Spinal cord (tissue), 10 donors: ENCODE data around the gene SBDS. TPM values are rescaled to one million over a fixed set of nuclear protein-coding genes. Genes with fewer than 3 reads are reported as not detected.
"Not testable (repeated sequence)": the region's sequence is repeated elsewhere in the genome, so short reads cannot be mapped to it uniquely, and the experiment has no call there.

Experiments
- DNase-seq, 6 donors: peaks; one replicate each; pipeline versions ENCODE4 v3.0.0 to v3.0.0-alpha.2; 2013 to 2015; ENCODE audit warnings: low spot score in 6 of 6, low read depth in 4 of 6
- H3K27ac ChIP-seq: one replicate; pipeline ENCODE4 v1.5.1; 2013; ENCODE audit warnings: low read depth, low read length, control low read depth
- H3K27me3 ChIP-seq: one replicate; pipeline ENCODE4 v1.6.1; 2013; ENCODE audit warnings: low read length; ENCODE audit not compliant: control insufficient read depth, insufficient read depth
- H3K36me3 ChIP-seq: one replicate; pipeline ENCODE4 v1.6.1; 2013; ENCODE audit warnings: low read length; ENCODE audit not compliant: control insufficient read depth, insufficient read depth
- H3K4me1 ChIP-seq: one replicate; pipeline ENCODE4 v1.6.1; 2013; ENCODE audit warnings: low read length; ENCODE audit not compliant: control insufficient read depth, insufficient read depth
- H3K4me3 ChIP-seq: one replicate; pipeline ENCODE4 v1.5.1; 2013; ENCODE audit warnings: low read depth, low read length, control low read depth
- H3K9me3 ChIP-seq: one replicate; pipeline ENCODE4 v1.6.1; 2013; ENCODE audit warnings: low read length; ENCODE audit not compliant: control insufficient read depth, insufficient read depth
- WGBS: methylation state at CpG from one replicate; pipeline ENCODE4 v1.1.5; 2013; ENCODE audit warnings: missing lambda C conversion rate; ENCODE audit not compliant: insufficient coverage; 5-methylcytosine and 5-hydroxymethylcytosine counted together
- long read RNA-seq, 4 donors: transcript quantifications; one replicate each; lab custom pipeline, GENCODE V29; 2026
- polyA plus RNA-seq, 2 donors: library from polyadenylated mRNA; unstranded; fragments of 120-200 nt; gene quantifications; one replicate each; pipeline ENCODE4 v1.2.1, GENCODE V29; 2013; ENCODE audit not compliant: insufficient read length in 2 of 2
- total RNA-seq, 2 donors: library from RNA; depleted of rRNA in 1 of 2; stranded (reverse); fragments of 120-200 nt in 1 of 2; fragments of >200 nt in 1 of 2; gene quantifications; one replicate each; pipeline versions ENCODE4 v1.2.3 to v1.2.4, GENCODE V29; 2013 to 2014
- donor health status: healthy.

The SBDS gene
- total RNA-seq (100 to 1,000 TPM in 1 of 2 donors, 10 to 100 TPM in 1; 78.3 to 124 TPM), polyA plus RNA-seq (100 to 1,000 TPM; 130 to 140 TPM)
- long read RNA-seq, donor 1, transcript SBDS-201 (5 exons, 1,631 nt) = major isoform, 57 of 99 reads
- long read RNA-seq, donor 1, partial matches to known transcripts = 41 of 99 reads
- long read RNA-seq, donor 1, other reads (novel, unspliced or antisense) = 0 of 99 reads
- long read RNA-seq, donor 2, transcript SBDS-201 (5 exons, 1,631 nt) = major isoform, 18 of 26 reads
- long read RNA-seq, donor 2, partial matches to known transcripts = 8 of 26 reads
- long read RNA-seq, donor 2, other reads (novel, unspliced or antisense) = 0 of 26 reads
- long read RNA-seq, donor 3, transcript SBDS-201 (5 exons, 1,631 nt) = major isoform, 20 of 21 reads
- long read RNA-seq, donor 3, partial matches to known transcripts = 0 of 21 reads
- long read RNA-seq, donor 3, other reads (novel, unspliced or antisense) = 0 of 21 reads
- long read RNA-seq, donor 4, transcript SBDS-201 (5 exons, 1,631 nt) = major isoform, 38 of 71 reads
- long read RNA-seq, donor 4, partial matches to known transcripts = 33 of 71 reads
- long read RNA-seq, donor 4, other reads (novel, unspliced or antisense) = 0 of 71 reads

DNA sequence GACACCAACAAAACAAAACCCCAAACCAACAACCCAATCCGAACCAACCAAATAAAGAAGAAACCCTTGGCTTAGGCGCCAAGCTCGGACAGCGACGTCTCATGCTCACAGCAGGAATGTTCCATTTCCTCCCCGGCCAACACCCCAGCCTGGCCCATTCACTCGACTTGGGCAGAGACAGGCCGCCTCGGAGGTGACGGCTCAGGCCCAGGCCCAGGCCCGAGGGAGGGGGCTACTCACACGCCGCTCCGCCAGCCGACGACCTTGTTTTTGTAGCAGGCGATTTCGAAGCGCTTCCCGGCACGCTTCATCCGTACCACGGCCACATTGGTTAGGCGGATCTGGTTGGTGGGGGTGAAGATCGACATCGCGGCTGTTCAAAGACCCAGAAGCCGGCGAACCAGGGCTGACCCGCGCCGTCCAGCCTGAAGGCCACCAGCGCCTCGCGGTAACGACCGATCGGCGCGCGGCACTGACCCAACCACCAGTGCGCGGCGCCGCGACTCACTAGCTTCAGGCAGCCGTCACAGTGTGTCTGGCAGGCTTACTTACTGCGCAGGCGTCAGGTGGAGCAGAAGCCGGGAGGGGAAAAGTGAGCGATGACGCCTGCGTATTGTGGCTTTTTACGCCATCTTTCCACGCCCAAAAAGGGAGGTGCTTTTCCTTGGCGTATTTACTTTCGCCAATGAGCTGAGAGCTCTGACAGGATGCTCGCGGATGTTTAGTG is at the start of gene SBDS:
TSS of gene SBDS (minus strand) at position 537 of the 727 bp plus-strand sequence. CDS start at position 368, 169 bp downstream.
- not testable (repeated sequence) for H3K9me3 ChIP-seq, H3K4me1 ChIP-seq, H3K36me3 ChIP-seq, H3K27me3 ChIP-seq
- peak; percentile 88 to 100 (median 94) for DNase-seq
- H3K27ac ChIP-seq = peak within 1 kb of the TSS; percentile 97
- peak within 1 kb of the TSS; percentile 81 for H3K4me3 ChIP-seq
- 0% methylated on average over 53 of the region's 59 CpGs for WGBS

DNA sequence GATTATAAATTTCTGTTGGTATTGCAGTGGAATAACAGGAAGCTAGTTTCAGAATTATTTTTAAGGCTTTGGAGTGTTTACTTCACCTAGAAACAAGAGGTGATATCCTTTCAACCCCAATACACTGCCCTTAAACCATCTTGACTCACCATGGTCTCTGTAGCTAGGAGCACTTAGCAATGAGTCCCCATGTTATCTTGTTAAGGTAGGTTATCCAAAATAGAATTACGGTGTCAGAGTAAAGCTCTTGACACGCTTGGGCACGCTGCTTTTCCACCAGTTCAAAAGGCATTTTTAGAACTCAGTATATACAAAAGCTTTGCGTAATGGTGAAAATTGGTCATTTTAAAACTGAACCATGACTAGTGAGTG is 48.2 kb upstream of the SBDS start:
- H3K27ac ChIP-seq, H3K27me3 ChIP-seq, H3K9me3 ChIP-seq, H3K4me3 ChIP-seq, H3K36me3 ChIP-seq, DNase-seq, H3K4me1 ChIP-seq: not testable (repeated sequence)
- WGBS = no CpG with 5 or more reads among the region's 4 CpGs

DNA sequence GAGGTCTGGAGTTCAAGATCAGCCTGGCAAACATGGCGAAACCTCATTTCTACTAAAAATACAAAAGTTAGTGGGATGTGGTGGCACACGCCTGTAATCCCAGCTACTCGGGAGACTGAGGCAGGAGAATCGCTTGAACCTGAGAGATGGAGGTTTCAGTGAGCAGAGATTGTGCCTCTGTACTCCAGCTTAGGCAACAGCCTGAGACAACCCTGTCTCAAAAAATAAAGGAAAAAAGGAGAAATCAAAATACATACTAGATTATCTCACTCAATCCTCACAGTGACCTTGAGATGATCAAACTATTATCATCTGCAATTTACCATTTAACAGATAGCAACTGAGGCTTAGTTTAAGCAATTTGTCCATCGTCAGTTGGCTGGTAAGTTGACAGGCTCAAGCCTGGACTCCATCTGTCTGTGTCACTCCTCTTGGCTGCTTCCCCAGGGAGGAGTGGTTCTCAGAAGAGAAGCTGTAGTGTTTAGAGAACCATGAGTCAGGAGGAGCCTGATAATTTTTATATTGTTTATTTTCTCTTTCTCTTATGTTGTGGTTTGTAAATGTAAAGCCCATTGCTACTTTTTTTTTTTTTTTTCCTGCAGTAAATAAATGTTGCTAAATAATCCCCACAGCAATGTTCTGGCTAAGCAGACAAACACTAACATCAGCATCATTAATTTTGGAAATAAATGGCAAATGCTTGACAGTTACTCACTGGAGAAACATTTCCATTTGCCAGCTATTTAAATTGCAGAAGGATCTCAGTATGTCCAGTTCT is 47.6 kb upstream of the SBDS start:
- DNase-seq = peak in 2 of 6 donors; percentile 43 to 45
- not testable (repeated sequence) for H3K9me3 ChIP-seq, H3K36me3 ChIP-seq, H3K27ac ChIP-seq, H3K4me3 ChIP-seq, H3K4me1 ChIP-seq, H3K27me3 ChIP-seq
- WGBS = no CpG with 5 or more reads among the region's 5 CpGs

DNA sequence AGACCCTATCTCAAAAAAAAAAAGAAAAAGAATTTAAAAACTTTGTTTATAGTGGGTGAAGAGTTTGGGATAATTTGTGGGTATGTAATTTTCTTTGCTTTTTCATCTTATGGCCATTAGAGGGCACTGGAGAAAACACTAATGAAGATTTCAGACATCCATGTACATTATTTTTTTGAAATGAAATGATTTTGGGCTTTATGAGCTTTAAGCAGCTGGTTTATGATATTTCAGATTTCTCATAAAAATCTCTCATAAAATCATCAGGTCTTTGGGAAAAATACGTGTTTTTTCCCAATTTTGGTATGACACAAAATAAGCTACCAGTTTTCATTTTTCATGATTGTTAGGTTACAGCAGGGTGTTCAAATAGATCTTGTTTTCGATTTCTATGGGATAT is 45.4 kb upstream of the SBDS start:
- not testable (repeated sequence) for H3K4me3 ChIP-seq, H3K9me3 ChIP-seq, H3K4me1 ChIP-seq, H3K36me3 ChIP-seq, H3K27ac ChIP-seq, H3K27me3 ChIP-seq
- DNase-seq = peak in 1 of 6 donors; percentile 31
- WGBS = no CpG with 5 or more reads among the region's 2 CpGs

DNA sequence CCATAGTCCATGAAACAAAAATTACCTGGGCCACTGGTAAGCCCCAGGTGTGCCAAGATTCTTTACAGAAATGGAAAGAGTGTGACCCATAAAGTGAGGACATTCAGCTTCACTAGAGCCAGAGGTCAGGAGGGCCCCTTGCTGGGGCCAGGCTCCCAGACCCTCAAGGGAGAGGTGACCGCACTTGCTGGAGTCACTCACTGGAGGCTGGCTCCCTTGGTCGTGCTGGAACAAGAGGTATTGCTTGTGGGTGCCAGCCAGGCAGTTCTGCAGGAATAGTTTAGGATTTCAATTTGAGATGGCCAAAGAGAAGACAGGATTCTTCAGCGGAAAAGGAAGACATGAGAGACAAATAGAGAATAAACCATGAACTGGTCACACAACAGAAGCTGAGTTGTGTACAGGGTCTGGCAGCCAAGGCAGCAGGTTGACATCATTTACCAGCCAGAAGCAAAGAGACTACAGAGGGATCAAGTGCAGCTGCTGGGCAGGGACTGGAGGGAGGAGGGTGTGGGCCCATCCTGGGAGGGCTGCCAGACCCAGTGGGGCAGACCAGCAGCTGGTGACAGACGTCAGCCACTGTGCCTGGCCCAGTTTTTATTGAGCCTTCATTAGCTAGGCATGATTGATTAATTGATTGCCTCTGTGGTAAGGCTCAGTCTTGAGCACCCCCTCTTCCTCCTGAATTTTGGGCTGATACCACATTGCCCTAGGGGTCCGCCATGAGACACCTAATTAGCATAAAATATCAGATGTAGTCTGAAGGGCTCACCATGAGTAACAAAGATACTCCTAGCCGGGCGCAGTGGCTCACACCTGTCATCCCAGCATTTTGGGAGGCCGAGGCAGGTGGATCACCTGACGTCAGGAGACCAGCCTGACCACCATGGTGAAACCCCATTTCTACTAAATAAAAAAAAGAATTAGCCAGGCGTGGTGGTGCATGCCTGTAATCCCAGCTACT is 41.3 kb upstream of the SBDS start:
- 51% methylated on average over 3 of the region's 10 CpGs for WGBS
- H3K36me3 ChIP-seq, H3K4me3 ChIP-seq, H3K27ac ChIP-seq, H3K9me3 ChIP-seq, H3K27me3 ChIP-seq, H3K4me1 ChIP-seq: not testable (repeated sequence)
- DNase-seq = peak in 2 of 6 donors; percentile 35 to 44

- 89% methylated on average over 4 of the region's 5 CpGs for WGBS
- H3K9me3 ChIP-seq = no peaks in the 10 kb centered on the region
- peaks cover 2% of the 10 kb centered on the region for H3K36me3 ChIP-seq
- H3K27ac ChIP-seq = no peak overlapping the region
- peaks cover 8% of the 10 kb centered on the region for H3K4me1 ChIP-seq
- no peak for DNase-seq
- H3K4me3 ChIP-seq = no peak overlapping the region
- H3K27me3 ChIP-seq = no peaks in the 10 kb centered on the region
These were observed 37.9 kb upstream of the SBDS start for GRCh38 chr7:67033251-67033650.

GRCh38 chr7:67031685-67032084 is 36.3 kb upstream of the SBDS start:
- not testable (repeated sequence) for H3K27ac ChIP-seq, H3K36me3 ChIP-seq, H3K4me1 ChIP-seq, DNase-seq, H3K9me3 ChIP-seq, H3K27me3 ChIP-seq, H3K4me3 ChIP-seq
- no CpG with 5 or more reads among the region's 2 CpGs for WGBS

DNA sequence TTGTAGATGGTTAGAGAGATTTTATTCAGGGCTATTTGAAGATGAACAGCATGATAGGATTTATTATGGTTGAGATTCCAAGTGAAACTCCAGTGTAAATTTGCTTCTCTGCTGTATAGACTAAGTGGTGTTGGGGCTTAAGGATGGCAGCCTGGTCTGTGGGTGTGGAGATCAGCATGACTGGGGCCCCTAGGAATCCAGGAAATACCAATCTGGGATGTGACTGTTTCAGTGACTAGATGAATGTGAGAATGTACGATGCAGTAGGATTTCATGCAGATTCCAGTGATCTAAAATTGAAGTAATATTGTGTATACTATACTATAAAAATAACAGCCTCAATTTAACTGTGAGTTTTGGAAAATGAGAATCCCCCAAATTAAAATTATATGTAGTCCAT is 30.1 kb upstream of the SBDS start:
- H3K27ac ChIP-seq, H3K9me3 ChIP-seq, H3K27me3 ChIP-seq, DNase-seq, H3K4me3 ChIP-seq, H3K4me1 ChIP-seq: not testable (repeated sequence)
- H3K36me3 ChIP-seq = peaks cover 17% of the 10 kb centered on the region
- WGBS = no CpG with 5 or more reads among the region's 1 CpG
